22Rv1 (cell line): ENCODE results near the gene PDK1.

Experiments
- ZFX ChIP-seq: fragments of 450-650 bp; IDR thresholded peaks from 2 replicates; pipeline ENCODE4 v1.6.1; 2017; ENCODE audit warnings: antibody characterized with exemption, borderline replicate concordance
- TF ChIP-seq, protein P1 (sequence below): fragments of 450-650 bp; IDR thresholded peaks from 2 replicates; pipeline ENCODE4 v1.5.1; 2017; ENCODE audit warnings: mild to moderate bottlenecking

DNA sequence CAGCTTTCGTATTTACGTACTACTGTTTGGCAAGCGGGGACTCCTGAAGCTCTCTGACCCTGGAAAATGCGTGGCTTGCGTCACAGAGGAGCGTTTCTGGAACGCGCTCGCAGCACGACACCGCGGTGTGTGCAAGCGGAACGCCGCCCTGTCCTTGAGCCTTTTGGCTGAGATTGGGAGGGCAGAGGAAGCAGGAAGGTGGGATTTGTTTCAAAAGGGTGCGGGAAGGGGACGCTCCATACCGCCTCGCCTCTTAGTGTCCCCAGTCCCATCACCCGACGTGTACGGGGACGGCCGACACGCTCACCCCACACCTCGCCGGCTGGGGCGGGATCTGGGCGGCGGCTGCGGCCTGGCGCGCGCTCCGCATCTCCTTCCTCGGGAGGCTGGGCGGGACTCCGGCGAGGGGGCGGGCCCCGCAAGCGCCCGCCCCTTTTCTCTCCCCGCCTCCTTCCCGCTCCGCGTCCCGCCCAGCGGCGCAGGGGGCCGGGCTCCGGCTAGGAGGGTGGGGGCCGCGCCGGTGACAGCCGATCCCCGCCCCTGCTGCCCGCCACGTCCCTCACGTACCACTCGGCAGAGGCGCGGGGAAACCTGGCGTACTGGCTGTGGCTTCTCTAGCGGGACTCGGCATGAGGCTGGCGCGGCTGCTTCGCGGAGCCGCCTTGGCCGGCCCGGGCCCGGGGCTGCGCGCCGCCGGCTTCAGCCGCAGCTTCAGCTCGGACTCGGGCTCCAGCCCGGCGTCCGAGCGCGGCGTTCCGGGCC, at the start of gene PDK1:
- TF ChIP-seq, protein P1, sequence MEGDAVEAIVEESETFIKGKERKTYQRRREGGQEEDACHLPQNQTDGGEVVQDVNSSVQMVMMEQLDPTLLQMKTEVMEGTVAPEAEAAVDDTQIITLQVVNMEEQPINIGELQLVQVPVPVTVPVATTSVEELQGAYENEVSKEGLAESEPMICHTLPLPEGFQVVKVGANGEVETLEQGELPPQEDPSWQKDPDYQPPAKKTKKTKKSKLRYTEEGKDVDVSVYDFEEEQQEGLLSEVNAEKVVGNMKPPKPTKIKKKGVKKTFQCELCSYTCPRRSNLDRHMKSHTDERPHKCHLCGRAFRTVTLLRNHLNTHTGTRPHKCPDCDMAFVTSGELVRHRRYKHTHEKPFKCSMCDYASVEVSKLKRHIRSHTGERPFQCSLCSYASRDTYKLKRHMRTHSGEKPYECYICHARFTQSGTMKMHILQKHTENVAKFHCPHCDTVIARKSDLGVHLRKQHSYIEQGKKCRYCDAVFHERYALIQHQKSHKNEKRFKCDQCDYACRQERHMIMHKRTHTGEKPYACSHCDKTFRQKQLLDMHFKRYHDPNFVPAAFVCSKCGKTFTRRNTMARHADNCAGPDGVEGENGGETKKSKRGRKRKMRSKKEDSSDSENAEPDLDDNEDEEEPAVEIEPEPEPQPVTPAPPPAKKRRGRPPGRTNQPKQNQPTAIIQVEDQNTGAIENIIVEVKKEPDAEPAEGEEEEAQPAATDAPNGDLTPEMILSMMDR, result no peak
- TF ChIP-seq ZFX, result no peak
